Measurements from ENCODE around the gene NCSTN.

Gene NCSTN

GRCh38 chr1:160342953-160343869 lies at the start of gene NCSTN, which contains the start of gene COPA:
NCSTN (plus strand) TSS chr1:160343383; CDS start chr1:160343397, 14 bp downstream.
COPA (minus strand) TSS chr1:160343250; CDS start chr1:160343170, 80 bp downstream.
- peak within 1 kb of the TSS; percentile 78; the same call in 1 of the 2 replicates for H3K27ac ChIP-seq (ENCODE audit: low read depth, low read length)
- no peaks in the 10 kb centered on the region for H3K27me3 ChIP-seq (ENCODE audit: control insufficient read depth, insufficient read depth, low read length)
- no peaks in the 10 kb centered on the region for H3K9me3 ChIP-seq (ENCODE audit: control insufficient read depth, insufficient read depth, low read depth, low read length)
- peaks cover 3% of the 10 kb centered on the region; the same call in 1 of the 2 replicates for H3K4me1 ChIP-seq (ENCODE audit: control insufficient read depth, insufficient read depth, low read length)
- peaks cover 54% of the 10 kb centered on the region for H3K36me3 ChIP-seq (ENCODE audit: control insufficient read depth, insufficient read depth, low read length)
- H3K4me3 ChIP-seq (ENCODE audit: low read depth, low read length) = peak within 1 kb of the TSS; percentile 93
- H3K9ac ChIP-seq (ENCODE audit: low read length) = peak within 1 kb of the TSS; percentile 91

GRCh38 chr1:160296036-160296435 lies 47.1 kb upstream of the NCSTN start:
- Histone ChIP-seq H3K9me3 (ENCODE audit: control insufficient read depth, insufficient read depth, low read depth, low read length) (no peaks in the 10 kb centered on the region), H3K4me1 (ENCODE audit: control insufficient read depth, insufficient read depth, low read length) (no peaks in the 10 kb centered on the region), H3K4me3 (ENCODE audit: low read depth, low read length) (no peak overlapping the region), H3K27me3 (ENCODE audit: control insufficient read depth, insufficient read depth, low read length) (no peaks in the 10 kb centered on the region), H3K9ac (ENCODE audit: low read length) (no peak overlapping the region), H3K27ac (ENCODE audit: low read depth, low read length) (no peak overlapping the region), H3K36me3 (ENCODE audit: control insufficient read depth, insufficient read depth, low read length) (peaks cover 96% of the 10 kb centered on the region)

- no peaks in the 10 kb centered on the region for H3K9me3 ChIP-seq (ENCODE audit: control insufficient read depth, insufficient read depth, low read depth, low read length)
- H3K27me3 ChIP-seq (ENCODE audit: control insufficient read depth, insufficient read depth, low read length) = no peaks in the 10 kb centered on the region
- peaks cover 90% of the 10 kb centered on the region for H3K36me3 ChIP-seq (ENCODE audit: control insufficient read depth, insufficient read depth, low read length)
- no peak overlapping the region for H3K9ac ChIP-seq (ENCODE audit: low read length)
- no peak overlapping the region for H3K4me3 ChIP-seq (ENCODE audit: low read depth, low read length)
- H3K27ac ChIP-seq (ENCODE audit: low read depth, low read length) = no peak overlapping the region
- no peaks in the 10 kb centered on the region for H3K4me1 ChIP-seq (ENCODE audit: control insufficient read depth, insufficient read depth, low read length)
Observed at GRCh38 chr1:160300173-160300572, 43.0 kb upstream of the NCSTN start.

GRCh38 chr1:160307118-160307791 lies 35.9 kb upstream of the NCSTN start:
- Histone ChIP-seq H3K4me3 (ENCODE audit: low read depth, low read length) (no peak overlapping the region), H3K27ac (ENCODE audit: low read depth, low read length) (0 out of 2 replicates have a peak overlapping the region, but pooled peaks have one; percentile 10), H3K4me1 (ENCODE audit: control insufficient read depth, insufficient read depth, low read length) (peaks cover 18% of the 10 kb centered on the region), H3K27me3 (ENCODE audit: control insufficient read depth, insufficient read depth, low read length) (no peaks in the 10 kb centered on the region), H3K9ac (ENCODE audit: low read length) (no peak overlapping the region), H3K36me3 (ENCODE audit: control insufficient read depth, insufficient read depth, low read length) (peaks cover 94% of the 10 kb centered on the region), H3K9me3 (ENCODE audit: control insufficient read depth, insufficient read depth, low read depth, low read length) (no peaks in the 10 kb centered on the region)

- H3K9ac ChIP-seq (ENCODE audit: low read length) = no peak overlapping the region
Observed at GRCh38 chr1:160308451-160309184, 34.6 kb upstream of the NCSTN start.

GRCh38 chr1:160309185-160309557 lies 34.0 kb upstream of the NCSTN start:
- H3K9ac ChIP-seq (ENCODE audit: low read length) = no peak overlapping the region
- H3K27ac ChIP-seq (ENCODE audit: low read depth, low read length) = no peak overlapping the region
- no peaks in the 10 kb centered on the region for H3K27me3 ChIP-seq (ENCODE audit: control insufficient read depth, insufficient read depth, low read length)
- H3K4me3 ChIP-seq (ENCODE audit: low read depth, low read length) = no peak overlapping the region
- peaks cover 18% of the 10 kb centered on the region for H3K4me1 ChIP-seq (ENCODE audit: control insufficient read depth, insufficient read depth, low read length)
- H3K36me3 ChIP-seq (ENCODE audit: control insufficient read depth, insufficient read depth, low read length) = peaks cover 94% of the 10 kb centered on the region
- H3K9me3 ChIP-seq (ENCODE audit: control insufficient read depth, insufficient read depth, low read depth, low read length) = no peaks in the 10 kb centered on the region

More at GRCh38 chr1:160308451-160309184, 34.6 kb upstream of the NCSTN start:
- peaks cover 94% of the 10 kb centered on the region for H3K36me3 ChIP-seq (ENCODE audit: control insufficient read depth, insufficient read depth, low read length)
- no peaks in the 10 kb centered on the region for H3K27me3 ChIP-seq (ENCODE audit: control insufficient read depth, insufficient read depth, low read length)
- no peak overlapping the region for H3K27ac ChIP-seq (ENCODE audit: low read depth, low read length)
- no peaks in the 10 kb centered on the region for H3K9me3 ChIP-seq (ENCODE audit: control insufficient read depth, insufficient read depth, low read depth, low read length)
- H3K4me3 ChIP-seq (ENCODE audit: low read depth, low read length) = no peak overlapping the region
- H3K4me1 ChIP-seq (ENCODE audit: control insufficient read depth, insufficient read depth, low read length) = peaks cover 18% of the 10 kb centered on the region

GRCh38 chr1:160309571-160309970 lies 33.6 kb upstream of the NCSTN start:
- Histone ChIP-seq H3K36me3 (ENCODE audit: control insufficient read depth, insufficient read depth, low read length) (peaks cover 94% of the 10 kb centered on the region), H3K4me1 (ENCODE audit: control insufficient read depth, insufficient read depth, low read length) (peaks cover 18% of the 10 kb centered on the region)

GRCh38 chr1:160315359-160315758 lies 27.8 kb upstream of the NCSTN start:
- Histone ChIP-seq H3K9ac (ENCODE audit: low read length) (no peak overlapping the region), H3K4me1 (ENCODE audit: control insufficient read depth, insufficient read depth, low read length) (no peaks in the 10 kb centered on the region), H3K36me3 (ENCODE audit: control insufficient read depth, insufficient read depth, low read length) (peaks cover 88% of the 10 kb centered on the region), H3K27ac (ENCODE audit: low read depth, low read length) (no peak overlapping the region), H3K9me3 (ENCODE audit: control insufficient read depth, insufficient read depth, low read depth, low read length) (no peaks in the 10 kb centered on the region), H3K27me3 (ENCODE audit: control insufficient read depth, insufficient read depth, low read length) (no peaks in the 10 kb centered on the region), H3K4me3 (ENCODE audit: low read depth, low read length) (no peak overlapping the region)

More at GRCh38 chr1:160309571-160309970, 33.6 kb upstream of the NCSTN start:
- Histone ChIP-seq H3K9ac (ENCODE audit: low read length) (no peak overlapping the region), H3K9me3 (ENCODE audit: control insufficient read depth, insufficient read depth, low read depth, low read length) (no peaks in the 10 kb centered on the region), H3K27me3 (ENCODE audit: control insufficient read depth, insufficient read depth, low read length) (no peaks in the 10 kb centered on the region), H3K4me3 (ENCODE audit: low read depth, low read length) (no peak overlapping the region), H3K27ac (ENCODE audit: low read depth, low read length) (no peak overlapping the region)

GRCh38 chr1:160322831-160323230 lies 20.4 kb upstream of the NCSTN start:
- H3K9me3 ChIP-seq (ENCODE audit: control insufficient read depth, insufficient read depth, low read depth, low read length) = no peaks in the 10 kb centered on the region
- peaks cover 84% of the 10 kb centered on the region for H3K36me3 ChIP-seq (ENCODE audit: control insufficient read depth, insufficient read depth, low read length)

GRCh38 chr1:160325252-160325651 lies 17.9 kb upstream of the NCSTN start:
- Histone ChIP-seq H3K27ac (ENCODE audit: low read depth, low read length) (no peak overlapping the region), H3K9ac (ENCODE audit: low read length) (no peak overlapping the region), H3K9me3 (ENCODE audit: control insufficient read depth, insufficient read depth, low read depth, low read length) (no peaks in the 10 kb centered on the region), H3K4me3 (ENCODE audit: low read depth, low read length) (no peak overlapping the region), H3K27me3 (ENCODE audit: control insufficient read depth, insufficient read depth, low read length) (no peaks in the 10 kb centered on the region), H3K36me3 (ENCODE audit: control insufficient read depth, insufficient read depth, low read length) (peaks cover 90% of the 10 kb centered on the region), H3K4me1 (ENCODE audit: control insufficient read depth, insufficient read depth, low read length) (no peaks in the 10 kb centered on the region)

More at GRCh38 chr1:160322831-160323230, 20.4 kb upstream of the NCSTN start:
- H3K9ac ChIP-seq (ENCODE audit: low read length) = no peak overlapping the region
- H3K4me1 ChIP-seq (ENCODE audit: control insufficient read depth, insufficient read depth, low read length) = no peaks in the 10 kb centered on the region
- no peaks in the 10 kb centered on the region for H3K27me3 ChIP-seq (ENCODE audit: control insufficient read depth, insufficient read depth, low read length)
- no peak overlapping the region for H3K4me3 ChIP-seq (ENCODE audit: low read depth, low read length)
- H3K27ac ChIP-seq (ENCODE audit: low read depth, low read length) = no peak overlapping the region
